ENCODE data around the gene FLT3. TPM values are rescaled to one million over a fixed set of nuclear protein-coding genes. Genes with fewer than 3 reads are reported as not detected.
"Not testable (repeated sequence)": the region's sequence is repeated elsewhere in the genome, so short reads cannot be mapped to it uniquely, and the experiment has no call there.

FLT3 gene
- total and polyA plus RNA-seq, 2 of the 13 experiments (the other 11 are each of a cell fraction or from before 2014, with no cell fraction given): not detected

GRCh38 chr13:28106976-28107375 lies 6.6 kb upstream of the FLT3 start (continued):
- TF ChIP-seq, protein P1, sequence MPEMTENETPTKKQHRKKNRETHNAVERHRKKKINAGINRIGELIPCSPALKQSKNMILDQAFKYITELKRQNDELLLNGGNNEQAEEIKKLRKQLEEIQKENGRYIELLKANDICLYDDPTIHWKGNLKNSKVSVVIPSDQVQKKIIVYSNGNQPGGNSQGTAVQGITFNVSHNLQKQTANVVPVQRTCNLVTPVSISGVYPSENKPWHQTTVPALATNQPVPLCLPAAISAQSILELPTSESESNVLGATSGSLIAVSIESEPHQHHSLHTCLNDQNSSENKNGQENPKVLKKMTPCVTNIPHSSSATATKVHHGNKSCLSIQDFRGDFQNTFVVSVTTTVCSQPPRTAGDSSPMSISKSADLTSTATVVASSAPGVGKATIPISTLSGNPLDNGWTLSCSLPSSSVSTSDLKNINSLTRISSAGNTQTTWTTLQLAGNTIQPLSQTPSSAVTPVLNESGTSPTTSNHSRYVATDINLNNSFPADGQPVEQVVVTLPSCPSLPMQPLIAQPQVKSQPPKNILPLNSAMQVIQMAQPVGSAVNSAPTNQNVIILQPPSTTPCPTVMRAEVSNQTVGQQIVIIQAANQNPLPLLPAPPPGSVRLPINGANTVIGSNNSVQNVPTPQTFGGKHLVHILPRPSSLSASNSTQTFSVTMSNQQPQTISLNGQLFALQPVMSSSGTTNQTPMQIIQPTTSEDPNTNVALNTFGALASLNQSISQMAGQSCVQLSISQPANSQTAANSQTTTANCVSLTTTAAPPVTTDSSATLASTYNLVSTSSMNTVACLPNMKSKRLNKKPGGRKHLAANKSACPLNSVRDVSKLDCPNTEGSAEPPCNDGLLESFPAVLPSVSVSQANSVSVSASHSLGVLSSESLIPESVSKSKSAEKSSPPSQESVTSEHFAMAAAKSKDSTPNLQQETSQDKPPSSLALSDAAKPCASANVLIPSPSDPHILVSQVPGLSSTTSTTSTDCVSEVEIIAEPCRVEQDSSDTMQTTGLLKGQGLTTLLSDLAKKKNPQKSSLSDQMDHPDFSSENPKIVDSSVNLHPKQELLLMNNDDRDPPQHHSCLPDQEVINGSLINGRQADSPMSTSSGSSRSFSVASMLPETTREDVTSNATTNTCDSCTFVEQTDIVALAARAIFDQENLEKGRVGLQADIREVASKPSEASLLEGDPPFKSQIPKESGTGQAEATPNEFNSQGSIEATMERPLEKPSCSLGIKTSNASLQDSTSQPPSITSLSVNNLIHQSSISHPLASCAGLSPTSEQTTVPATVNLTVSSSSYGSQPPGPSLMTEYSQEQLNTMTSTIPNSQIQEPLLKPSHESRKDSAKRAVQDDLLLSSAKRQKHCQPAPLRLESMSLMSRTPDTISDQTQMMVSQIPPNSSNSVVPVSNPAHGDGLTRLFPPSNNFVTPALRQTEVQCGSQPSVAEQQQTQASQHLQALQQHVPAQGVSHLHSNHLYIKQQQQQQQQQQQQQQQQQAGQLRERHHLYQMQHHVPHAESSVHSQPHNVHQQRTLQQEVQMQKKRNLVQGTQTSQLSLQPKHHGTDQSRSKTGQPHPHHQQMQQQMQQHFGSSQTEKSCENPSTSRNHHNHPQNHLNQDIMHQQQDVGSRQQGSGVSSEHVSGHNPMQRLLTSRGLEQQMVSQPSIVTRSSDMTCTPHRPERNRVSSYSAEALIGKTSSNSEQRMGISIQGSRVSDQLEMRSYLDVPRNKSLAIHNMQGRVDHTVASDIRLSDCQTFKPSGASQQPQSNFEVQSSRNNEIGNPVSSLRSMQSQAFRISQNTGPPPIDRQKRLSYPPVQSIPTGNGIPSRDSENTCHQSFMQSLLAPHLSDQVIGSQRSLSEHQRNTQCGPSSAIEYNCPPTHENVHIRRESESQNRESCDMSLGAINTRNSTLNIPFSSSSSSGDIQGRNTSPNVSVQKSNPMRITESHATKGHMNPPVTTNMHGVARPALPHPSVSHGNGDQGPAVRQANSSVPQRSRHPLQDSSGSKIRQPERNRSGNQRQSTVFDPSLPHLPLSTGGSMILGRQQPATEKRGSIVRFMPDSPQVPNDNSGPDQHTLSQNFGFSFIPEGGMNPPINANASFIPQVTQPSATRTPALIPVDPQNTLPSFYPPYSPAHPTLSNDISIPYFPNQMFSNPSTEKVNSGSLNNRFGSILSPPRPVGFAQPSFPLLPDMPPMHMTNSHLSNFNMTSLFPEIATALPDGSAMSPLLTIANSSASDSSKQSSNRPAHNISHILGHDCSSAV (CRISPR knock-in tag; IDR thresholded peaks at IDR 0.05; ENCODE audit: borderline replicate concordance): no peak
- TF ChIP-seq, protein P2, sequence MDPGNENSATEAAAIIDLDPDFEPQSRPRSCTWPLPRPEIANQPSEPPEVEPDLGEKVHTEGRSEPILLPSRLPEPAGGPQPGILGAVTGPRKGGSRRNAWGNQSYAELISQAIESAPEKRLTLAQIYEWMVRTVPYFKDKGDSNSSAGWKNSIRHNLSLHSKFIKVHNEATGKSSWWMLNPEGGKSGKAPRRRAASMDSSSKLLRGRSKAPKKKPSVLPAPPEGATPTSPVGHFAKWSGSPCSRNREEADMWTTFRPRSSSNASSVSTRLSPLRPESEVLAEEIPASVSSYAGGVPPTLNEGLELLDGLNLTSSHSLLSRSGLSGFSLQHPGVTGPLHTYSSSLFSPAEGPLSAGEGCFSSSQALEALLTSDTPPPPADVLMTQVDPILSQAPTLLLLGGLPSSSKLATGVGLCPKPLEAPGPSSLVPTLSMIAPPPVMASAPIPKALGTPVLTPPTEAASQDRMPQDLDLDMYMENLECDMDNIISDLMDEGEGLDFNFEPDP (CRISPR knock-in tag; conservative IDR thresholded peaks at IDR 0.05): no peak
- TF ChIP-seq ZBTB38 (CRISPR knock-in tag; IDR thresholded peaks at IDR 0.05): no peak

DNA sequence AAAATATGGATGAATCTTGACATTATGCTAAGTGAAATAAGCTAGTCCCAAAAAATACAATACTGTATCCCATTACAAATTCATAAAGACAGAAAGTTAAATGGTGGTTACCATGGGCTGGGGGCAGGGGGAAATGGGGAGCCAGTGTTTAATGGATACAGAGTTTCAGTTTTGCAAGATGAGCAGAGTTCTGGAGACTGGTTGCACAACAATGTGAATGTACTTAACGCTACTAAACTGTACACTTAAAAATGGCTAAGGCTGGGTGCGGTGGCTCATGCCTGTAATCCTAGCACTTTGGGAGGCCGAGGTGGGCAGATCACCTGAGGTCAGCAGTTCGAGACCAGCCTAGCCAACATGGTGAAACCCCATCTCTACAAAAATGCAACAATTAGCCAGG lies 1.5 kb upstream of the FLT3 start:
- H3K9me3 ChIP-seq (ENCODE audit: low read length); H3K36me3 ChIP-seq (replicated peaks in 1 of 2; ENCODE audit: control insufficient read depth in 1 of 2, insufficient read depth in 2 of 2, low read length in 2 of 2); H3K4me1 ChIP-seq (ENCODE audit: insufficient read depth, low read length); H3K9ac ChIP-seq (ENCODE audit: insufficient read depth, low read depth, low read length); H4K20me1 ChIP-seq (ENCODE audit: insufficient read depth, low read length); H2AFZ ChIP-seq (ENCODE audit: low read length); intact Hi-C loops (cut with micrococcal nuclease; ENCODE audit: unreplicated experiment); DNase-seq (ENCODE audit: low spot score); FAIRE-seq; BruUV-seq (replicated peaks); H3K27ac ChIP-seq (ENCODE audit: extremely low read length, insufficient read depth, low read length); H3K79me2 ChIP-seq (ENCODE audit: insufficient read depth, low read length); CTCF ChIA-PET (ENCODE audit: low intra/inter-chr PET ratio, low total read pairs); H3K4me2 ChIP-seq (ENCODE audit: low read depth, low read length); in situ Hi-C loops (cut with HindIII; ENCODE audit: extremely low pct_ligation_motif_present, low pct_unique_long_range_greater_than_20kb); ATAC-seq; H3K4me3 ChIP-seq (replicated peaks in 1 of 3; ENCODE audit: insufficient read depth in 1 of 3, low read depth in 2 of 3, low read length in 3 of 3); POLR2A ChIA-PET: not testable (repeated sequence)
- WGBS (ENCODE audit: low lambda C conversion rate): 3% methylated on average over 4 of the region's 4 CpGs
- peaks cover 7 to 46% of the 10 kb centered on the region in 2 experiments; a peak in 4 of 5 replicates for H3K27me3 ChIP-seq (ENCODE audit: control insufficient read depth in 1 of 2, insufficient read depth in 2 of 2, low read length in 2 of 2)
